ENCODE results near the gene ARHGEF4. TPM values are rescaled to one million over a fixed set of nuclear protein-coding genes. Genes with fewer than 3 reads are reported as not detected.

The ARHGEF4 gene
- total and polyA plus RNA-seq, 2 donors from 2014 or later = 0.90 to 0.94 TPM

- no peak overlapping the region for H3K9ac ChIP-seq (ENCODE audit: low read length in 3 of 3)
- H3K4me3 ChIP-seq (ENCODE audit: low read length in 3 of 3) = no peak overlapping the region
- no peak for FAIRE-seq
- intact Hi-C loops (cut with DNase I) = no loop called here
- H3K9me3 ChIP-seq (ENCODE audit: control insufficient read depth in 2 of 3, insufficient read depth in 1 of 3, low read length in 3 of 3) = no peaks in the 10 kb centered on the region
- TF ChIP-seq CTCF (IDR thresholded peaks at IDR 0.05; ENCODE audit: borderline replicate concordance, extremely low read depth, insufficient read depth) = no peak
- H3K4me1 ChIP-seq (ENCODE audit: control insufficient read depth in 2 of 3, insufficient read depth in 2 of 3, low read depth in 1 of 3, low read length in 3 of 3) = no peaks in the 10 kb centered on the region
- no peak overlapping the region for H3K27ac ChIP-seq (ENCODE audit: low read depth in 2 of 2, low read length in 2 of 2)
- DNase-seq = peak in 2 of 5 donors; percentile 40 to 46
- H3K27me3 ChIP-seq (ENCODE audit: control insufficient read depth, insufficient read depth, low read length) = no peaks in the 10 kb centered on the region
- no peaks in the 10 kb centered on the region for H3K36me3 ChIP-seq (ENCODE audit: control insufficient read depth in 2 of 3, insufficient read depth in 3 of 3, low read length in 3 of 3)
These were observed 9.0 kb upstream of the ARHGEF4 start for GRCh38 chr2:130827502-130828251.

GRCh38 chr2:130828461-130828860 is 8.3 kb upstream of the ARHGEF4 start:
- Histone ChIP-seq H3K4me3 (ENCODE audit: low read length in 3 of 3) (no peak overlapping the region), H3K27me3 (ENCODE audit: control insufficient read depth, insufficient read depth, low read length) (no peaks in the 10 kb centered on the region), H3K9ac (ENCODE audit: low read length in 3 of 3) (no peak overlapping the region), H3K27ac (ENCODE audit: low read depth in 2 of 2, low read length in 2 of 2) (no peak overlapping the region), H3K36me3 (ENCODE audit: control insufficient read depth in 2 of 3, insufficient read depth in 3 of 3, low read length in 3 of 3) (no peaks in the 10 kb centered on the region), H3K9me3 (ENCODE audit: control insufficient read depth in 2 of 3, insufficient read depth in 1 of 3, low read length in 3 of 3) (no peaks in the 10 kb centered on the region), H3K4me1 (ENCODE audit: control insufficient read depth in 2 of 3, insufficient read depth in 2 of 3, low read depth in 1 of 3, low read length in 3 of 3) (no peaks in the 10 kb centered on the region)
- intact Hi-C loops (cut with DNase I) = no loop called here
- FAIRE-seq = no peak
- TF ChIP-seq CTCF (IDR thresholded peaks at IDR 0.05; ENCODE audit: borderline replicate concordance, extremely low read depth, insufficient read depth) = no peak
- DNase-seq = peak in 2 of 5 donors; percentile 36 to 43

- FAIRE-seq = no peak
- Histone ChIP-seq H3K9ac (ENCODE audit: low read length in 3 of 3) (no peak overlapping the region), H3K36me3 (ENCODE audit: control insufficient read depth in 2 of 3, insufficient read depth in 3 of 3, low read length in 3 of 3) (no peaks in the 10 kb centered on the region), H3K27ac (ENCODE audit: low read depth in 2 of 2, low read length in 2 of 2) (no peak overlapping the region), H3K4me3 (ENCODE audit: low read length in 3 of 3) (no peak overlapping the region), H3K27me3 (ENCODE audit: control insufficient read depth, insufficient read depth, low read length) (no peaks in the 10 kb centered on the region), H3K4me1 (ENCODE audit: control insufficient read depth in 2 of 3, insufficient read depth in 2 of 3, low read depth in 1 of 3, low read length in 3 of 3) (no peaks in the 10 kb centered on the region), H3K9me3 (ENCODE audit: control insufficient read depth in 2 of 3, insufficient read depth in 1 of 3, low read length in 3 of 3) (no peaks in the 10 kb centered on the region)
- intact Hi-C loops (cut with DNase I) = no loop called here
- TF ChIP-seq CTCF (IDR thresholded peaks at IDR 0.05; ENCODE audit: borderline replicate concordance, extremely low read depth, insufficient read depth) = no peak
- peak in 2 of 5 donors; percentile 44 to 62 for DNase-seq
These were observed 7.7 kb upstream of the ARHGEF4 start for GRCh38 chr2:130829015-130829414.

Measured in kidney (tissue), 14 donors.